Measurements from ENCODE around the gene GNAO1.

GRCh38 chr16:56341656-56342399 is 150.5 kb downstream of the GNAO1 start:
- TF ChIP-seq GATA2 (IDR thresholded peaks at IDR 0.05; ENCODE audit: low read depth, low read length) (no peak), GATA3 (IDR thresholded peaks at IDR 0.05; ENCODE audit: low read depth, low read length) (no peak)
